Omental fat pad (tissue), 4 donors: ENCODE results near the gene SLC25A21. TPM values are rescaled to one million over a fixed set of nuclear protein-coding genes. Genes with fewer than 3 reads are reported as not detected.

ENCODE experiments used
- ATAC-seq: fragments of 150-250 bp; one replicate; pipeline ENCODE4 v1.9.1; 2016; ENCODE audit warnings: mild to moderate bottlenecking, moderate library complexity; ENCODE audit not compliant: low FRiP score
- DNase-seq: peaks from one replicate; pipeline ENCODE4 v3.0.0-alpha.2; 2019; ENCODE audit warnings: low spot score
- CTCF ChIP-seq, 3 donors: fragments of 450-650 bp; IDR thresholded peaks; one replicate each; pipeline ENCODE4 v1.5.1; 2016 to 2017; ENCODE audit warnings: antibody characterized with exemption in 3 of 3, mild to moderate bottlenecking in 3 of 3, moderate library complexity in 2 of 3
- total RNA-seq, 4 donors: library from RNA; depleted of rRNA; stranded (reverse); fragments of >200 nt; gene quantifications; one replicate each; pipeline ENCODE4 v1.1.0, GENCODE V29; 2016

The SLC25A21 gene
- total RNA-seq, 4 donors from 2014 or later: 0.38 to 1.4 TPM; not detected in 2

DNA sequence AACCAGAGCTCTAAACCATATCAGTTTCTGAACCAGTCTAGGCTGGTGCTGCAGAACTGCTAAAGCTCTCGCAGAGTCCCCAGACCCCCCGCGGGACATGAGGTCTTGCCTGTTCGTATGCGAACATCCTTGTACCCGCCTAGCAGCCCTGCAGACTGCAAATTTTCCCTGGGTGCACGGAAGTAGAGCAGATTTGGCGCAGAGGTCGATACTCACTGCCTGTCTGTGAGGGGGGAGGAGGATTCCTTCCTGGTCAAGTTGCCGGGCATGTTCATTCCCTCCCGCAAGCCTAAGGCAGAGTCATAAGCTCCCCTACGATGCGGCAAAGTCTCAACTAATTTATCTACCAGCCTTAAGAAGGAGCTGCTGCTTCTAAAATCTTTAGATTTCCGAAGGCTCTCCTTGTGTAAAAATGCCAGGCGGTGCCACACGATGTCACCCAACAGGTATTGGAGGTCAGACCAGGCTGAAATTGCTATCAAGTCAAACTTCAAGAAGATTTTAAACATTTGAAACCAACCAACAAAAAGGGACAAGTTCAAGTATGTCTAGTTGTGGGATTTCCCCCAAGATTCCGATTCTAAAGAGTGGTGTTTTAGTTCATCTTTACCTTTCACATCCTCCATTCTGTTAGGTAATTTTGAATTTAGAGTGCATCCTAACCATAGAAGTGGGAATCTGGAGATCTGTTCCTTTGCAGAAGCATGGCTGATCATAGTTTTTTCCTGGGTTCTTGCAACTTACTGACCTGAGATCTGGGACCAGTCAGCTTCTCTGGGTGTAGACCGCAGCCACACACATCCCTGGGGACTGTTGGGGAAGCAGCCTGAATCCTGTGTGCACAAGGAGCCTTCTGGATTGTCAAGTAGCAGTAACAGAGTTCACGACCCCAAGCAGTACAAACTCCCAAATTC lies 512.3 kb downstream of the SLC25A21 start:
- no peak for ATAC-seq
- DNase-seq: no peak
- TF ChIP-seq CTCF (IDR thresholded peaks at IDR 0.05): no peak

- TF ChIP-seq CTCF (IDR thresholded peaks at IDR 0.05): no peak
- ATAC-seq: no peak
- DNase-seq: no peak
These were observed 513.2 kb downstream of the SLC25A21 start for GRCh38 chr14:36659010-36659821.

- DNase-seq (no peak), ATAC-seq (no peak)
- no peak for TF ChIP-seq CTCF (IDR thresholded peaks at IDR 0.05)
These were observed 514.0 kb downstream of the SLC25A21 start for GRCh38 chr14:36658123-36659009.

- no peak for TF ChIP-seq CTCF (IDR thresholded peaks at IDR 0.05)
- ATAC-seq: no peak
- DNase-seq: no peak
These were observed 514.8 kb downstream of the SLC25A21 start for GRCh38 chr14:36657399-36658122.

GRCh38 chr14:36656687-36657398 lies 515.6 kb downstream of the SLC25A21 start:
- DNase-seq (no peak), ATAC-seq (no peak)
- TF ChIP-seq CTCF (IDR thresholded peaks at IDR 0.05): no peak
